IMR-90 (cell line): Measurements from ENCODE around the gene MAST3. TPM values are rescaled to one million over a fixed set of nuclear protein-coding genes. Genes with fewer than 3 reads are reported as not detected.

ENCODE experiments used
- ATAC-seq: fragments of 200-7000 bp; cut with Tn5 transposase; 2 replicates; pipeline ENCODE4 v1.9.1; 2020; ENCODE audit warnings: low read depth, mild to moderate bottlenecking, moderate library complexity
- BruUV-seq: library from RNA; stranded (reverse); fragments of 400-500 nt; replicated peaks from 2 replicates; lab custom pipeline; 2021; lab: Mats Ljungman, UMichigan
- CTCF ChIA-PET: fragments of 300-600 bp; formaldehyde crosslinking; extraction: SDS; loops from one replicate; lab custom pipeline; 2021; ENCODE audit warnings: antibody characterized with exemption; lab: Yijun Ruan, JAX
- POLR2A ChIA-PET: fragments of 300-600 bp; sonication (Branson Sonifier 250); formaldehyde crosslinking; loops from one replicate; lab custom pipeline; 2022; ENCODE audit warnings: antibody characterized with exemption; ENCODE audit not compliant: unreplicated experiment; lab: Charles Lee
- DNase-seq: peaks from one replicate; pipeline ENCODE4 v3.0.0; 2013
- H2AFZ ChIP-seq: replicated peaks from 2 replicates; pipeline ENCODE3; 2013; ENCODE audit warnings: low read length, mild to moderate bottlenecking; ENCODE audit not compliant: poor library complexity
- H2AK5ac ChIP-seq: 2 replicates; pipeline ENCODE4 v1.6.1; 2013; ENCODE audit warnings: low read depth, low read length, inconsistent platforms
- H2AK9ac ChIP-seq: replicated peaks from 2 replicates; pipeline ENCODE3; 2013; ENCODE audit warnings: mild to moderate bottlenecking, low read depth, low read length, moderate library complexity; ENCODE audit not compliant: poor library complexity
- H2BK120ac ChIP-seq: 2 replicates; pipeline ENCODE4 v1.6.1; 2013; ENCODE audit warnings: low read depth, low read length, inconsistent platforms
- H2BK15ac ChIP-seq: 3 replicates; pipeline ENCODE4 v1.6.1; 2013; ENCODE audit warnings: low read depth, low read length, inconsistent platforms
- H2BK20ac ChIP-seq: 2 replicates; pipeline ENCODE4 v1.6.1; 2013; ENCODE audit warnings: low read depth, mild to moderate bottlenecking, inconsistent platforms, low read length, moderate library complexity
- H2BK5ac ChIP-seq: 2 replicates; pipeline ENCODE4 v1.6.1; 2013; ENCODE audit warnings: mild to moderate bottlenecking, low read depth, low read length, inconsistent platforms; ENCODE audit not compliant: poor library complexity, severe bottlenecking
- H3K14ac ChIP-seq: replicated peaks from 2 replicates; pipeline ENCODE4 v1.6.1; 2013; ENCODE audit warnings: low read depth, low read length, inconsistent platforms
- H3K18ac ChIP-seq: 2 replicates; pipeline ENCODE4 v1.6.1; 2013; ENCODE audit warnings: low read depth, low read length, control low read depth
- H3K23ac ChIP-seq: 2 replicates; pipeline ENCODE4 v1.6.1; 2013; ENCODE audit warnings: low read depth, low read length, inconsistent platforms
- H3K27ac ChIP-seq: 2 replicates; pipeline ENCODE4 v1.5.1; 2013; ENCODE audit warnings: mild to moderate bottlenecking, control low read depth, low read length; ENCODE audit not compliant: insufficient read depth
- H3K27me3 ChIP-seq: 2 replicates; pipeline ENCODE4 v1.6.1; 2013; ENCODE audit warnings: low read length; ENCODE audit not compliant: control insufficient read depth, insufficient read depth
- H3K36me3 ChIP-seq: 2 replicates; pipeline ENCODE4 v1.6.1; 2013; ENCODE audit warnings: low read length, mixed read lengths; ENCODE audit not compliant: control insufficient read depth, insufficient read depth
- H3K4ac ChIP-seq: 2 replicates; pipeline ENCODE4 v1.6.1; 2013; ENCODE audit warnings: low read depth, low read length, inconsistent platforms
- H3K4me1 ChIP-seq: 2 replicates; pipeline ENCODE4 v1.6.1; 2013; ENCODE audit warnings: low read length, mixed read lengths; ENCODE audit not compliant: control insufficient read depth, insufficient read depth
- H3K4me2 ChIP-seq: 2 replicates; pipeline ENCODE4 v1.6.1; 2013; ENCODE audit warnings: low read depth, mild to moderate bottlenecking, control low read depth, low read length, moderate library complexity
- H3K4me3 ChIP-seq: 2 replicates; pipeline ENCODE4 v1.5.1; 2013; ENCODE audit warnings: low read depth, mild to moderate bottlenecking, control low read depth, low read length, moderate library complexity; ENCODE audit not compliant: insufficient read depth
- H3K56ac ChIP-seq: 2 replicates; pipeline ENCODE4 v1.6.1; 2013; ENCODE audit warnings: low read length, inconsistent platforms; ENCODE audit not compliant: insufficient read depth; ENCODE audit errors: extremely low read depth
- H3K79me1 ChIP-seq, 2 experiments: 2 replicates each; pipeline ENCODE4 v1.6.1; 2013; ENCODE audit warnings: low read length in 2 of 2, inconsistent platforms in 1 of 2, low read depth in 1 of 2
- H3K9ac ChIP-seq: 2 replicates; pipeline ENCODE4 v1.6.1; 2013; ENCODE audit warnings: low read depth, low read length, control low read depth
- H3K9me1 ChIP-seq: 2 replicates; pipeline ENCODE4 v1.6.1; 2013; ENCODE audit warnings: low read length, inconsistent platforms; ENCODE audit not compliant: insufficient read depth
- H3K9me3 ChIP-seq: 2 replicates; pipeline ENCODE4 v1.6.1; 2013; ENCODE audit warnings: low read length; ENCODE audit not compliant: control insufficient read depth, insufficient read depth
- H4K20me1 ChIP-seq: 2 replicates; pipeline ENCODE4 v1.6.1; 2013; ENCODE audit warnings: low read length, inconsistent platforms; ENCODE audit not compliant: insufficient read depth
- H4K5ac ChIP-seq: 2 replicates; pipeline ENCODE4 v1.6.1; 2013; ENCODE audit warnings: mild to moderate bottlenecking, low read depth, low read length, control low read depth
- H4K8ac ChIP-seq, 2 experiments: 2 replicates each; pipeline ENCODE4 v1.6.1; 2013; ENCODE audit warnings: low read depth in 2 of 2, low read length in 2 of 2, control low read depth in 1 of 2, inconsistent platforms in 1 of 2
- H4K91ac ChIP-seq: 2 replicates; pipeline ENCODE4 v1.6.1; 2013; ENCODE audit warnings: low read depth, low read length, inconsistent platforms; ENCODE audit not compliant: insufficient read depth
- BHLHE40 ChIP-seq: fragments of 150-350 bp; IDR thresholded peaks from 2 replicates; pipeline ENCODE4 v1.6.1; 2016; ENCODE audit warnings: mild to moderate bottlenecking, low read depth, low read length
- CEBPB ChIP-seq: IDR thresholded peaks from 2 replicates; pipeline ENCODE4 v1.6.1; 2012; ENCODE audit warnings: low read depth, low read length, improper control_type of control experiment
- CHD1 ChIP-seq: IDR thresholded peaks from 2 replicates; pipeline ENCODE4 v1.6.1; 2012; ENCODE audit warnings: low read depth, low read length, improper control_type of control experiment
- FOS ChIP-seq: fragments of 150-350 bp; IDR thresholded peaks from 2 replicates; pipeline ENCODE4 v1.6.1; 2016; ENCODE audit warnings: low read depth, low read length
- MAFK ChIP-seq: IDR thresholded peaks from 2 replicates; pipeline ENCODE4 v1.6.1; 2012; ENCODE audit warnings: low read depth, low read length, improper control_type of control experiment
- MAZ ChIP-seq: IDR thresholded peaks from 2 replicates; pipeline ENCODE4 v1.6.1; 2012; ENCODE audit warnings: low read depth, mild to moderate bottlenecking, low read length, improper control_type of control experiment, moderate library complexity, borderline replicate concordance
- MXI1 ChIP-seq: IDR thresholded peaks from 2 replicates; pipeline ENCODE4 v1.6.1; 2012; ENCODE audit warnings: low read depth, mild to moderate bottlenecking, low read length, moderate library complexity, borderline replicate concordance
- NFE2L2 ChIP-seq: fragments of 150-350 bp; IDR thresholded peaks from 2 replicates; pipeline ENCODE4 v1.6.1; 2016; ENCODE audit warnings: low read depth, mild to moderate bottlenecking, low read length
- POLR2A ChIP-seq: IDR thresholded peaks from 2 replicates; pipeline ENCODE4 v1.6.1; 2012; ENCODE audit warnings: mild to moderate bottlenecking, low read depth, low read length
- RAD21 ChIP-seq: IDR thresholded peaks from 2 replicates; pipeline ENCODE4 v1.6.1; 2012; ENCODE audit warnings: low read length, improper control_type of control experiment
- RCOR1 ChIP-seq: IDR thresholded peaks from 2 replicates; pipeline ENCODE4 v1.6.1; 2012; ENCODE audit warnings: mild to moderate bottlenecking, low read length, improper control_type of control experiment; ENCODE audit not compliant: insufficient replicate concordance
- RFX5 ChIP-seq: IDR thresholded peaks from 2 replicates; pipeline ENCODE4 v1.8.0; 2012; ENCODE audit warnings: low read depth, mild to moderate bottlenecking, low read length, moderate library complexity
- SMC3 ChIP-seq: fragments of 150-350 bp; IDR thresholded peaks from 2 replicates; pipeline ENCODE4 v1.6.1; 2016; ENCODE audit warnings: low read depth, mild to moderate bottlenecking, antibody characterized with exemption, low read length, moderate library complexity
- USF2 ChIP-seq: fragments of 150-350 bp; IDR thresholded peaks from 2 replicates; pipeline ENCODE4 v1.6.1; 2017; ENCODE audit warnings: mild to moderate bottlenecking, antibody characterized with exemption, low read length, low read depth
- WGBS, 2 experiments: methylation state at CpG; one replicate each; pipeline versions ENCODE4 v1.1.5 to v1.1.7; 2013; ENCODE audit warnings: missing lambda C conversion rate in 2 of 2; ENCODE audit not compliant: insufficient read length in 1 of 2; ENCODE audit errors: extremely low coverage in 2 of 2; 5-methylcytosine and 5-hydroxymethylcytosine counted together
- dilution Hi-C: fragments of 300-500 bp; cut with HindIII; formaldehyde crosslinking; loops from one replicate; pipeline ENCODE4 v1.14.3; 2018; ENCODE audit warnings: low sequenced_read_pairs; ENCODE audit not compliant: unreplicated experiment
- in situ Hi-C: fragments of 300-500 bp; cut with MboI; formaldehyde crosslinking; loops from 3 replicates; pipeline ENCODE4 v1.14.3; 2019; ENCODE audit warnings: low sequenced_read_pairs, inconsistent platforms, mixed read lengths
- intact Hi-C: fragments of 100-400 bp; cut with micrococcal nuclease; formaldehyde crosslinking; loops from 2 replicates; pipeline ENCODE4 v1.10.0; 2022
- polyA plus RNA-seq, 3 experiments: library from polyadenylated mRNA; depleted of rRNA; stranded (reverse); fragments of >200 nt; gene quantifications; 2 replicates each; pipeline ENCODE4 v1.2.3, GENCODE V29; 2012; ENCODE audit warnings: low replicate concordance in 1 of 3
- total RNA-seq: library from RNA; depleted of rRNA; stranded (reverse); fragments of >200 nt; gene quantifications from 2 replicates; pipeline ENCODE4 v1.2.3, GENCODE V29; 2012
- TF ChIP-seq, protein P1 (sequence below): conservative IDR thresholded peaks from 2 replicates; pipeline ENCODE4 v1.5.1; 2012; ENCODE audit warnings: mild to moderate bottlenecking, low read depth, low read length, improper control_type of control experiment
- TF ChIP-seq, protein P2 (sequence below): fragments of 150-350 bp; IDR thresholded peaks from 2 replicates; pipeline ENCODE4 v1.6.1; 2016; ENCODE audit warnings: low read depth, mild to moderate bottlenecking, low read length, moderate library complexity, borderline replicate concordance

The MAST3 gene
- total and polyA plus RNA-seq, 2 of the 4 experiments (the other 2 are of a cell fraction) = 1.3 to 4.3 TPM

GRCh38 chr19:18131841-18132596 lies 34.4 kb downstream of the MAST3 start:
- Histone ChIP-seq H3K4me3 (no peak overlapping the region), H2AFZ (no peak overlapping the region), H2BK15ac (no peak overlapping the region), H3K9me1 (no peaks in the 10 kb centered on the region; the same call in 1 of the 2 replicates), H3K79me1 (no peaks in the 10 kb centered on the region), H4K91ac (no peak overlapping the region), H3K4me2 (no peak overlapping the region), H2AK9ac (no peak overlapping the region), H3K9ac (no peak overlapping the region), H2BK120ac (no peak overlapping the region), H2BK5ac (no peak overlapping the region), H2AK5ac (no peak overlapping the region), H4K5ac (no peak overlapping the region), H3K27me3 (no peaks in the 10 kb centered on the region), H3K56ac (no peak overlapping the region), H4K20me1 (no peaks in the 10 kb centered on the region; the same call in 1 of the 2 replicates), H3K18ac (no peak overlapping the region), H4K8ac (no peak overlapping the region), H2BK20ac (no peak overlapping the region), H3K9me3 (no peaks in the 10 kb centered on the region), H3K14ac (no peak overlapping the region), H3K23ac (no peak overlapping the region), H3K4me1 (no peaks in the 10 kb centered on the region; the same call in 1 of the 2 replicates), H3K4ac (no peak overlapping the region), H3K36me3 (peaks cover 53% of the 10 kb centered on the region), H3K27ac (no peak overlapping the region)
- no peak for ATAC-seq
- WGBS, 2 experiments = 96% methylated on average over 16 of the region's 31 CpGs; no CpG with 5 or more reads in 1 of the 2 experiments
- no TSS peak for BruUV-seq
- in situ Hi-C loops = no loop called here
- ChIA-PET POLR2A (no interaction called here), CTCF (no interaction called here)
- dilution Hi-C loops = no loop called here
- no peak for TF ChIP-seq RAD21
- TF ChIP-seq CHD1 = no peak
- TF ChIP-seq NFE2L2 = no peak
- TF ChIP-seq BHLHE40 = no peak
- TF ChIP-seq RCOR1 = no peak
- no peak for TF ChIP-seq FOS
- TF ChIP-seq MAZ = no peak
- TF ChIP-seq MAFK = no peak
- TF ChIP-seq, protein P1, sequence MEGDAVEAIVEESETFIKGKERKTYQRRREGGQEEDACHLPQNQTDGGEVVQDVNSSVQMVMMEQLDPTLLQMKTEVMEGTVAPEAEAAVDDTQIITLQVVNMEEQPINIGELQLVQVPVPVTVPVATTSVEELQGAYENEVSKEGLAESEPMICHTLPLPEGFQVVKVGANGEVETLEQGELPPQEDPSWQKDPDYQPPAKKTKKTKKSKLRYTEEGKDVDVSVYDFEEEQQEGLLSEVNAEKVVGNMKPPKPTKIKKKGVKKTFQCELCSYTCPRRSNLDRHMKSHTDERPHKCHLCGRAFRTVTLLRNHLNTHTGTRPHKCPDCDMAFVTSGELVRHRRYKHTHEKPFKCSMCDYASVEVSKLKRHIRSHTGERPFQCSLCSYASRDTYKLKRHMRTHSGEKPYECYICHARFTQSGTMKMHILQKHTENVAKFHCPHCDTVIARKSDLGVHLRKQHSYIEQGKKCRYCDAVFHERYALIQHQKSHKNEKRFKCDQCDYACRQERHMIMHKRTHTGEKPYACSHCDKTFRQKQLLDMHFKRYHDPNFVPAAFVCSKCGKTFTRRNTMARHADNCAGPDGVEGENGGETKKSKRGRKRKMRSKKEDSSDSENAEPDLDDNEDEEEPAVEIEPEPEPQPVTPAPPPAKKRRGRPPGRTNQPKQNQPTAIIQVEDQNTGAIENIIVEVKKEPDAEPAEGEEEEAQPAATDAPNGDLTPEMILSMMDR = no peak
- no peak for TF ChIP-seq RFX5
- no peak for TF ChIP-seq SMC3
- no peak for TF ChIP-seq USF2
- no peak for TF ChIP-seq CEBPB
- no peak for TF ChIP-seq MXI1
- no peak for TF ChIP-seq POLR2A
- TF ChIP-seq, protein P2, sequence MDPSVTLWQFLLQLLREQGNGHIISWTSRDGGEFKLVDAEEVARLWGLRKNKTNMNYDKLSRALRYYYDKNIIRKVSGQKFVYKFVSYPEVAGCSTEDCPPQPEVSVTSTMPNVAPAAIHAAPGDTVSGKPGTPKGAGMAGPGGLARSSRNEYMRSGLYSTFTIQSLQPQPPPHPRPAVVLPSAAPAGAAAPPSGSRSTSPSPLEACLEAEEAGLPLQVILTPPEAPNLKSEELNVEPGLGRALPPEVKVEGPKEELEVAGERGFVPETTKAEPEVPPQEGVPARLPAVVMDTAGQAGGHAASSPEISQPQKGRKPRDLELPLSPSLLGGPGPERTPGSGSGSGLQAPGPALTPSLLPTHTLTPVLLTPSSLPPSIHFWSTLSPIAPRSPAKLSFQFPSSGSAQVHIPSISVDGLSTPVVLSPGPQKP = no peak
- intact Hi-C loops = no loop called here
- DNase-seq = no peak
